ENCODE measurements around the gene ROCK2. TPM values are rescaled to one million over a fixed set of nuclear protein-coding genes. Genes with fewer than 3 reads are reported as not detected.

The ROCK2 gene
- total and polyA plus RNA-seq, 2 donors (not counting 1 experiment from before 2014, with no cell fraction given): 2.3 to 30.2 TPM

- peaks cover 0 to 3% of the 10 kb centered on the region in 2 donors for H3K4me1 ChIP-seq (ENCODE audit: control insufficient read depth in 2 of 2, insufficient read depth in 2 of 2, low read length in 2 of 2)
- TF ChIP-seq EZH2 (IDR thresholded peaks at IDR 0.05; ENCODE audit: borderline replicate concordance, insufficient read depth, low read depth, low read length, poor library complexity, severe bottlenecking) (no peak), CTCF (IDR thresholded peaks at IDR 0.05) (no peak)
- ChIA-PET POLR2A (no interaction called here), CTCF (no interaction called here)
- H3K27ac ChIP-seq (ENCODE audit: low read length in 2 of 2): no peak overlapping the region
- no peak overlapping the region for H2AFZ ChIP-seq (ENCODE audit: insufficient read depth, low read depth, low read length, poor library complexity, severe bottlenecking)
- Mint-ChIP-seq H3K9me3 (ENCODE audit: insufficient read depth) (peaks cover 5% of the 10 kb centered on the region), H3K27me3 (no peaks in the 10 kb centered on the region), H3K27ac (no peak overlapping the region), H3K4me3 (no peak overlapping the region), H3K4me1 (peaks cover 14% of the 10 kb centered on the region)
- peaks cover 9 to 10% of the 10 kb centered on the region in 2 experiments for H3K36me3 ChIP-seq (replicated peaks in 1 of 2; ENCODE audit: control extremely low read depth in 1 of 2, control insufficient read depth in 1 of 2, extremely low read depth in 1 of 2, insufficient read depth in 2 of 2, low read length in 1 of 2)
- no peak for ATAC-seq (ENCODE audit: low read depth)
- no peaks in the 10 kb centered on the region for H3K27me3 ChIP-seq (replicated peaks in 1 of 4; ENCODE audit: control extremely low read depth in 1 of 4, control insufficient read depth in 3 of 4, insufficient read depth in 4 of 4, low read length in 3 of 4)
- H3K9ac ChIP-seq (ENCODE audit: low read length): no peak overlapping the region
- no peaks in the 10 kb centered on the region for H4K20me1 ChIP-seq (ENCODE audit: control insufficient read depth, insufficient read depth, low read length, poor library complexity, severe bottlenecking)
- no peak overlapping the region for H3K4me2 ChIP-seq (replicated peaks; ENCODE audit: low read depth, low read length, poor library complexity, severe bottlenecking)
- WGBS (ENCODE audit: insufficient coverage): no CpG with 5 or more reads among the region's 4 CpGs
- intact Hi-C loops (cut with micrococcal nuclease): no loop called here
- H3K9me3 ChIP-seq (ENCODE audit: control extremely low read depth in 1 of 3, control insufficient read depth in 2 of 3, insufficient read depth in 1 of 3, low read length in 2 of 3): peaks cover 8 to 9% (median 9%) of the 10 kb centered on the region in 3 donors
- no peak for DNase-seq
- H3K79me2 ChIP-seq (ENCODE audit: control insufficient read depth, insufficient read depth, low read length): peaks cover 18% of the 10 kb centered on the region
- no peak overlapping the region for H3K4me3 ChIP-seq (ENCODE audit: control extremely low read depth in 1 of 5, extremely low read depth in 1 of 5, insufficient read depth in 1 of 5, low read depth in 2 of 5, low read length in 4 of 5)
Observed at GRCh38 chr2:11279398-11279797, 65.0 kb downstream of the ROCK2 start.

- Histone ChIP-seq H3K27me3 (replicated peaks in 1 of 4; ENCODE audit: control extremely low read depth in 1 of 4, control insufficient read depth in 3 of 4, insufficient read depth in 4 of 4, low read length in 3 of 4) (no peaks in the 10 kb centered on the region), H3K27ac (ENCODE audit: low read length in 2 of 2) (no peak overlapping the region), H3K9me3 (ENCODE audit: control extremely low read depth in 1 of 3, control insufficient read depth in 2 of 3, insufficient read depth in 1 of 3, low read length in 2 of 3) (peaks cover 0 to 4% (median 2%) of the 10 kb centered on the region in 3 donors), H3K79me2 (ENCODE audit: control insufficient read depth, insufficient read depth, low read length) (peaks cover 18% of the 10 kb centered on the region), H3K9ac (ENCODE audit: low read length) (no peak overlapping the region), H3K4me1 (ENCODE audit: control insufficient read depth in 2 of 2, insufficient read depth in 2 of 2, low read length in 2 of 2) (peaks cover 0 to 3% of the 10 kb centered on the region in 2 donors), H3K4me3 (ENCODE audit: control extremely low read depth in 1 of 5, extremely low read depth in 1 of 5, insufficient read depth in 1 of 5, low read depth in 2 of 5, low read length in 4 of 5) (no peak overlapping the region), H3K4me2 (replicated peaks; ENCODE audit: low read depth, low read length, poor library complexity, severe bottlenecking) (no peak overlapping the region), H3K36me3 (replicated peaks in 1 of 2; ENCODE audit: control extremely low read depth in 1 of 2, control insufficient read depth in 1 of 2, extremely low read depth in 1 of 2, insufficient read depth in 2 of 2, low read length in 1 of 2) (peaks cover 0 to 7% of the 10 kb centered on the region in 2 experiments), H2AFZ (ENCODE audit: insufficient read depth, low read depth, low read length, poor library complexity, severe bottlenecking) (no peak overlapping the region), H4K20me1 (ENCODE audit: control insufficient read depth, insufficient read depth, low read length, poor library complexity, severe bottlenecking) (no peaks in the 10 kb centered on the region)
- ChIA-PET POLR2A (no interaction called here), CTCF (no interaction called here)
- no peak for DNase-seq
- Mint-ChIP-seq H3K27me3 (no peaks in the 10 kb centered on the region), H3K4me3 (no peak overlapping the region), H3K27ac (no peak overlapping the region), H3K9me3 (ENCODE audit: insufficient read depth) (no peaks in the 10 kb centered on the region), H3K4me1 (peaks cover 14% of the 10 kb centered on the region)
- intact Hi-C loops (cut with micrococcal nuclease): no loop called here
- no peak for TF ChIP-seq CTCF (IDR thresholded peaks at IDR 0.05)
- TF ChIP-seq EZH2 (IDR thresholded peaks at IDR 0.05; ENCODE audit: borderline replicate concordance, insufficient read depth, low read depth, low read length, poor library complexity, severe bottlenecking): no peak
- ATAC-seq (ENCODE audit: low read depth): no peak
Observed at GRCh38 chr2:11278219-11278618, 66.2 kb downstream of the ROCK2 start.
